GM12891 (cell line): ENCODE measurements around the gene AP5Z1.

ENCODE experiments used
- PAX5 ChIP-seq: IDR thresholded peaks from 2 replicates; pipeline ENCODE4 v1.6.1; 2011; ENCODE audit warnings: low read length, moderate library complexity, mild to moderate bottlenecking; ENCODE audit not compliant: insufficient read depth, severe bottlenecking
- POLR2A ChIP-seq: IDR thresholded peaks from 2 replicates; pipeline ENCODE4 v1.6.1; 2011; ENCODE audit warnings: low read depth, low read length, control low read depth
- POLR2AphosphoS5 ChIP-seq: IDR thresholded peaks from 2 replicates; pipeline ENCODE4 v1.6.1; 2011; ENCODE audit warnings: low read depth, low read length, control low read depth
- SPI1 ChIP-seq: IDR thresholded peaks from 2 replicates; pipeline ENCODE4 v1.6.1; 2011; ENCODE audit warnings: low read depth, low read length, control low read depth
- TAF1 ChIP-seq: IDR thresholded peaks from 2 replicates; pipeline ENCODE4 v1.6.1; 2011; ENCODE audit warnings: low read depth, low read length, control low read depth

GRCh38 chr7:4809666-4810065, 34.2 kb downstream of the AP5Z1 start:
- TF ChIP-seq POLR2A (no peak), TAF1 (no peak), POLR2AphosphoS5 (no peak), SPI1 (no peak), PAX5 (no peak)
